ENCODE measurements around the gene C4BPB. TPM values are rescaled to one million over a fixed set of nuclear protein-coding genes. Genes with fewer than 3 reads are reported as not detected.
"Not testable (repeated sequence)": the region's sequence is repeated elsewhere in the genome, so short reads cannot be mapped to it uniquely, and the experiment has no call there.

The C4BPB gene
- 1 to 10 TPM; 2.1 to 2.2 TPM for total RNA-seq

- CTCF ChIA-PET, result interaction anchor here (1.0 to 3.6 kb wide), 8 partner anchors 9 to 410 kb away, joined by 3 to 13 read pairs (median 4); no protein-coding TSS in a partner anchor
- Mint-ChIP-seq H3K4me1 (ENCODE audit: low read depth) (peaks cover 25% of the 10 kb centered on the region), H3K36me3 (ENCODE audit: low read depth) (no peaks in the 10 kb centered on the region), H3K27me3 (no peaks in the 10 kb centered on the region), H3K27ac (peak within 1 kb of the TSS; percentile 84), H3K9me3 (no peaks in the 10 kb centered on the region), H3K4me3 (peak within 1 kb of the TSS; percentile 75)
- intact Hi-C loops (cut with micrococcal nuclease), result loop anchor here (2.0 to 5.0 kb wide), 2 partner anchors 46 to 248 kb away; no protein-coding TSS in a partner anchor
- no peak for TF ChIP-seq CTCF (IDR thresholded peaks at IDR 0.05)
- peak; percentile 63 for ATAC-seq
- peak; percentile 34 for DNase-seq
- POLR2A ChIA-PET, result interaction anchor here (0.5 to 1.1 kb wide), 5 partner anchors 12 to 301 kb away, joined by 3 read pairs; no protein-coding TSS in a partner anchor
Observed at GRCh38 chr1:207088701-207089626, at the start of gene C4BPB. TSS of gene C4BPB (plus strand) at chr1:207088860. CDS start at chr1:207089532, 672 bp downstream.

- intact Hi-C loops (cut with micrococcal nuclease), result no loop called here
- ChIA-PET CTCF (interaction anchor here (0.7 to 1.8 kb wide), 7 partner anchors 10 to 460 kb away, joined by 3 to 10 read pairs (median 3); no protein-coding TSS in a partner anchor), POLR2A (interaction anchor here (0.7 kb wide), 1 partner anchor 9 kb away, joined by 3 read pairs; no protein-coding TSS in a partner anchor)
- H3K36me3 Mint-ChIP-seq (ENCODE audit: low read depth), result peaks cover 8% of the 10 kb centered on the region
- H3K27ac Mint-ChIP-seq, result no peak overlapping the region
- H3K4me1 Mint-ChIP-seq (ENCODE audit: low read depth), result peaks cover 11% of the 10 kb centered on the region
- peaks cover 2% of the 10 kb centered on the region for H3K27me3 Mint-ChIP-seq
- DNase-seq (no peak), ATAC-seq (no peak)
- no peak overlapping the region for H3K4me3 Mint-ChIP-seq
- no peaks in the 10 kb centered on the region for H3K9me3 Mint-ChIP-seq
- TF ChIP-seq CTCF (IDR thresholded peaks at IDR 0.05), result no peak
Observed at GRCh38 chr1:207039380-207040180, 49.1 kb upstream of the C4BPB start.

GRCh38 chr1:207040181-207040533 is 48.5 kb upstream of the C4BPB start:
- H3K4me3 Mint-ChIP-seq, result no peak overlapping the region
- POLR2A ChIA-PET, result interaction anchor here (0.7 to 1.1 kb wide), 2 partner anchors 10 to 31 kb away, joined by 3 read pairs; no protein-coding TSS in a partner anchor
- intact Hi-C loops (cut with micrococcal nuclease), result no loop called here

GRCh38 chr1:207041397-207041796 is 47.3 kb upstream of the C4BPB start:
- H3K27me3 Mint-ChIP-seq; ATAC-seq; intact Hi-C loops (cut with micrococcal nuclease); DNase-seq; CTCF ChIA-PET; H3K9me3 Mint-ChIP-seq; H3K4me3 Mint-ChIP-seq; H3K27ac Mint-ChIP-seq: not testable (repeated sequence)
- POLR2A ChIA-PET, result interaction anchor here (0.7 to 1.8 kb wide), 3 partner anchors 12 to 537 kb away, joined by 3 to 6 read pairs (median 3); partner anchors contain the start of gene PFKFB2
- Mint-ChIP-seq H3K36me3 (ENCODE audit: low read depth) (peaks cover 18% of the 10 kb centered on the region), H3K4me1 (ENCODE audit: low read depth) (peaks cover 25% of the 10 kb centered on the region)

More at GRCh38 chr1:207040181-207040533, 48.5 kb upstream of the C4BPB start:
- Mint-ChIP-seq H3K36me3 (ENCODE audit: low read depth) (peaks cover 12% of the 10 kb centered on the region), H3K9me3 (no peaks in the 10 kb centered on the region), H3K27ac (no peak overlapping the region), H3K27me3 (no peaks in the 10 kb centered on the region), H3K4me1 (ENCODE audit: low read depth) (peaks cover 15% of the 10 kb centered on the region)
- CTCF ChIA-PET, result interaction anchor here (0.7 to 1.8 kb wide), 6 partner anchors 9 to 56 kb away, joined by 3 to 10 read pairs (median 4); no protein-coding TSS in a partner anchor
- no peak for ATAC-seq
- TF ChIP-seq CTCF (IDR thresholded peaks at IDR 0.05), result no peak
- no peak for DNase-seq

- no peak overlapping the region for H3K4me3 Mint-ChIP-seq
- H3K9me3 Mint-ChIP-seq, result no peaks in the 10 kb centered on the region
- H3K27ac Mint-ChIP-seq, result no peak overlapping the region
- ChIA-PET POLR2A (interaction anchor here (0.6 to 0.7 kb wide), 2 partner anchors 25 to 78 kb away, joined by 3 to 5 read pairs; no protein-coding TSS in a partner anchor), CTCF (interaction anchor here (1.1 to 2.1 kb wide), 4 partner anchors 25 to 181 kb away, joined by 3 to 7 read pairs (median 5); no protein-coding TSS in a partner anchor)
- no peak for TF ChIP-seq CTCF (IDR thresholded peaks at IDR 0.05)
- peaks cover 50% of the 10 kb centered on the region for H3K4me1 Mint-ChIP-seq (ENCODE audit: low read depth)
- H3K36me3 Mint-ChIP-seq (ENCODE audit: low read depth), result peaks cover 38% of the 10 kb centered on the region
- ATAC-seq (no peak), DNase-seq (no peak)
- no peaks in the 10 kb centered on the region for H3K27me3 Mint-ChIP-seq
- intact Hi-C loops (cut with micrococcal nuclease), result no loop called here
Observed at GRCh38 chr1:207045453-207045852, 43.2 kb upstream of the C4BPB start.

Measured in activated CD8-positive, alpha-beta T cell treated with anti-CD3 and anti-CD28 coated beads for 36 hours (primary cell).